Measurements from ENCODE around the gene SETD3. TPM values are rescaled to one million over a fixed set of nuclear protein-coding genes. Genes with fewer than 3 reads are reported as not detected.
A peak's percentile ranks its signal among the peaks of the same experiment; 100 is the strongest.

SETD3 gene
- total RNA-seq, 1 donor from 2014 or later = 43.5 TPM

- DNase-seq (ENCODE audit: low read depth in 2 of 2) = no peak
Observed at GRCh38 chr14:99460793-99461192, 19.9 kb downstream of the SETD3 start.

DNA sequence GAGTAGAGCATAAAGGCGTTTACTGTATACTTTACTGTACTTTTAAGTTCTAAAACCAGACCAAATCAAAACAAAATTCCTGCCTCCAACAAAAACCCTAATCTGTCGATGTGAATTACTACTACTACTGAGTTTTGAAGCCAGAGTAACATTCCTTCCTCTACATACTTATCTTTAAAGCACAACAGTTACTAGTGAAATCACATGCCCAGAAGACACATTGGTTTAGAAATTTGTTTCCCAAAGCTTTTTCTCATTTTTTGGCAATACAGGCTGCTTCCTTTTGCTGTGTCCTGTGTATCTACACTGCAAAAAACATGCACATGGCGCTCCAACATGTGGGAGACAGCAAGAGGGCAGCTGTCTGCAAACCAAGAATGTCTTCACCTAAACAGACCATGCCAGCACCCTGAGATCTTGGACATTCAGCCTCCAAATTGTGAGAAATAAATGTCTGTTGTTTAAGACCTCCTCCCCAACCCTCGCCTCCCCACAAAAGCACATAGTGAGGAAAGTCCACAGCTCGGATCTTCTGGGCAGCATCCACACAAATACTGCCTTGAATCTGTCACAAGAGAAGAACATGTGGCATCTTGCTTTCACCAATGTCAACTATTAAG is 21.1 kb downstream of the SETD3 start:
- no peak for DNase-seq (ENCODE audit: low read depth in 2 of 2)

- DNase-seq (ENCODE audit: low read depth in 2 of 2) = no peak
Observed at GRCh38 chr14:99454246-99454645, 26.4 kb downstream of the SETD3 start.

DNA sequence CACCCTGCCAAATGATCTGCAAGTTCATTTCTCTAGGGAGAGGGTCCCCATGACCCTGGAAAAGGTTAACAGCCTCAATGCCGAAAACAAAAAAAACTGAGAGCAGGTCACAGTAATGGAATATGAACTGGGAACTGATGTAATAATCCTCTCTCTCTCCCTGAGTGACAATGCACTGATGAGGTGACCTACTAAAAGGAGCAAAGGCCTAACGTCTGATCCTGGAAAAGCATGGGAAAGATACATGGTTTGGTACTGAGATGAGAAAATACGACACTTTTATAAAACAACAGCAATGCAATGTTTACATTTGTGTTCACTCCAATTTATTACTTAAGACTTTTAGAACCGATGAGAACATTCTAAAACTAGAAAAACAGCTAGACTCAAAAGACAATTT is 27.7 kb downstream of the SETD3 start:
- DNase-seq (ENCODE audit: low read depth in 2 of 2) = no peak

DNA sequence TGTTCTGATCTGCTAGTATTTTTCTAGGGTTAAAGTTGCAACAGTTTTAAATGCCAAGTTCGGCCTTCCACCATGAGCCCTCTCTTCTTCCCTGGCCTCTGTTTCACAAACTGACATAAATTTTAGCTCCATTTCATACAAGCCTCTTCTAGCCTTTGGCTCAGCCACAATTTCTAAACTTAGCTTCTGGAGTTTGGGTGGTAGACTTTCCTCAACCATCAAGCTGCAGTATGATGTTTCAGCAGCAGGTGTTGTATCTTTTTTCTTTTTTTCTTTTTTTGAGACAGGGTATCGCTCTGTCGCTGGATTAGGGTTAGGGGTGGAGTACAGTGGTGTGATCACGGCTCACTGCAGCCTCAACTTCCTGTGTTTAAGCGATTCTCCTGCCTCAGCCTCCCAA is 29.4 kb downstream of the SETD3 start:
- DNase-seq (ENCODE audit: low read depth in 2 of 2) = no peak

GRCh38 chr14:99450266-99450665 is 30.4 kb downstream of the SETD3 start:
- no peak for DNase-seq (ENCODE audit: low read depth in 2 of 2)

GRCh38 chr14:99447739-99448138 is 32.9 kb downstream of the SETD3 start:
- DNase-seq (ENCODE audit: low read depth in 2 of 2) = no peak

DNA sequence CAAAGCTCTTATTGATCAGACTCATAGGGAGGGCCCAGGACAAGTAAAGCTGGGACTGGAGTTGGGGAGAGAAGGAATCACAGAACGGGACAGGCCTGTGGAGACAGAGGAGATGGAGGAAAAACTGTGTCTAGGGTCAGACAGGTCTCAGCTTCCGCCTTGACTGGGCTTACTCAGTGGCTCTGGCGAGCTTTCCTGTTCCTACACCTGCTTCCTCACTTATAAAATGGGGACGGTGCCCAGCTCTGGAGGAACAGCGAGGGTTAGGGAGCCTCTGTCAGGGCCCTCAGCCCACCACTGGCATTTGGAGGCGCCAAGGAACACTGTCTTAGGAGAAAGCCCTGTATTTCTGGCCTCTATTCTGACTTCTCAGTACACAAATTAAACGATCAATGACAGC is 34.7 kb downstream of the SETD3 start:
- DNase-seq (ENCODE audit: low read depth in 2 of 2) = peak in 1 of 2 donors; percentile 51

- DNase-seq (ENCODE audit: low read depth in 2 of 2) = no peak
Observed at GRCh38 chr14:99441918-99442317, 38.7 kb downstream of the SETD3 start.

DNA sequence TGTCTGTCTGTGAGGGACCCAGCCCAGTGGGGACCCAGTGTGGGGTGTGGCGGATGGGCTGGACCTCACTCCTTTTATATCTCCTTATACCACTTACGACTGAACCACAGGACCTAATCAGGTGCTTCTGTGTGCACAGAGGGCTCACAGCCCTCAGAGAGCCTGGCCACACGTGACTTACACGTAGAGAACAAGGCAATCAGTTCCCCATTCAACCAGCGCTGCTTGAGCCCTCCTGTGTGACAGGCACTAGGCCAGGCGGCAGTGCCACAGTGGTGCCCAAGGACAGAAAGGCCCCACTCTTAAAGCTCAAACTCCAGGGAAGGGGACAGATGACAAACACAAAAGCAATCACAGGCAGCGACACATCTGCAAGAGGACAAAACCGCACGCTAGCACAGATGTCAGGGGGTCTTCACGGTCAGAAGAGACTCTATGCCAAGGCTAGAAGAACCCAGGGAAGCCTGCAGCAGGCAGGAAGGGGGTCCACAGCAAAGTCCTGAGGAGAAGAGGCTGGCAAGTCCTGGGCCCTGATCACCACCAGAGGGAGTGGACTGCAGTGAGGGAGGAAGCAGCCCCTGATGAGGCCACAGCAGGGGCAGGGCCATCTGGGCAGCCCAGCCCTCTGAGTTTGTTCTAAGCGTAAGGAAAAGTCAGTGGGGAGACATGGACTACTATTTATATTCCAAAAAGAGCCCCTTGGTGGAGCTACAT is 39.3 kb downstream of the SETD3 start:
- DNase-seq (ENCODE audit: low read depth in 2 of 2) = no peak

DNA sequence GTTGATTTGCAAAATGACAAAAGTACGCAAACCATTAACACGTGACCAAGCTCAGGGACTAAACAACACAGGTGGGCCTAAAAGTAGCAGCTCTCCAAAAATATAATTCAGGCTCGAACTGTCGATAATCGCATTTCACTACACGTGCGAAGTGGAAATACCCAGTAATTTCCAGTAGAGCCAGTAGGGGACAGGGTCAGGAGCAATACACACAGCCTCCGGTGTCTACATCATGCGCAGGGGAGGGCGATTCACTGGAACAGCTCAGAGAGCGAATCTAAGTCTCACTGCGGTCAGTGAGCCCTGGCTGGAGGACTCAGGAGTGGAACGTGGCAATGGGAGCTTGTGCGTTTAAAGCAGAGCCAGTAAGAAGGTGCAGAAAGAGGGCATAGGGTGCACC is 40.4 kb downstream of the SETD3 start:
- no peak for DNase-seq (ENCODE audit: low read depth in 2 of 2)

DNA sequence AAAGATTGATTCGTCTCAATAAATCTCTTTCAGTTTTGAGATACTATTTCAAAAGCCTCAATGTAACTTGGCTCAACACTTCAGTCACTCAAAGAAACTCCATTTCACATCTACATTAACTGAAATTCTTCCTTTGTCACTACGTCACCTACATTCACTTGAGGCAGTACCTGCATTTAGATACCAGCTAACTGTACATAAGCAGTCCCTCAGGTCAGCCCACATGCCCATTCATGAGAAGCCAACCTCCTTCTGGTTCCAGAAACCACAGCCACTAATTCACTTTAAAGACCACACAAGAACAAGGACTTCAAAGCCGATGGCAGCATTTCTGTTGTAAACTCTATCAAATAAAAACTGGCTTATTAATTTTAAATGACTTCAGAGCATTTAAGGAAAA is 43.0 kb downstream of the SETD3 start:
- DNase-seq (ENCODE audit: low read depth in 2 of 2) = no peak

GRCh38 chr14:99436247-99437180 is 44.1 kb downstream of the SETD3 start:
- DNase-seq (ENCODE audit: low read depth in 2 of 2) = peak; percentile 60 to 63

DNA sequence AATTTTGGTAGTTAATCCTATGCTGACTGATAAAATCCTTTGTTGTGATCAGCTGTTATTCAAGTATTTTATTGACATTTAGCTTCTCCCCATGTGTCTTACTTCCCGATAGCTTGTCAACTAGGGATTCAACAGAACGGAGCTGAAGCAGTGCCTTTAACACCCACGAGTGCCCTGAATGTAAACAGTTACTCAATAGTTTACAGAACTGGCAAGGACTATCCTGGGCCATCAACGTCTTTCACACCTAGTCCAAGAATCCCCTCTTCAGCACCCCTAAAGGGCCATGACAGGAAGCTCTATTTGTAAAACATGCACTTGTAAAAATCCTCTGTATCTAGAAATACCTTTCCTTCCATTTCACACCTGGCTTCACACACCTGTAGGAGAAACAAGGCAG is 45.3 kb downstream of the SETD3 start:
- no peak for DNase-seq (ENCODE audit: low read depth in 2 of 2)

- DNase-seq (ENCODE audit: low read depth in 2 of 2) = no peak
Observed at GRCh38 chr14:99432485-99432884, 48.2 kb downstream of the SETD3 start.

GRCh38 chr14:99431986-99432385 is 48.7 kb downstream of the SETD3 start:
- DNase-seq (ENCODE audit: low read depth in 2 of 2) = no peak

DNA sequence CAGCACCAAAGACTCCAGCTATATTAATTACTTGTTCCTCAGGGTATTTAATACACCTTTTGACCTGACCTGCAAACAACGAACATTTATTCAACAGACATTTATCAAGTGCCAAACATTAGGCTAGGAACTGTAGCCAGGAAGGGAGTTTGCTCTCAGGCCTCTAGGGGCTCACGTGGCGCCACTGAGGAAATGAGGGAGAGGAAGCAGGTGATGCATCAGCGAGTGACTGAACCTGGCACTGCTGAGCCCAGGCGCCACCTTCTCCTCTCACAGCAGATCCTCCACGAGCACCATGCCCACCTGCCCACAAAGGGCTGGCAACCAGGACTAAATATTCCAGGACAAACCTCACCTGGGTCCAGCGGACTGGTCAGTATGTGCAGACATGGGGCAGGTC is 50.2 kb downstream of the SETD3 start:
- peak; percentile 62 to 79 for DNase-seq (ENCODE audit: low read depth in 2 of 2)

GRCh38 chr14:99427632-99428300 is 52.9 kb downstream of the SETD3 start:
- DNase-seq (ENCODE audit: low read depth in 2 of 2) = peak in 1 of 2 donors; percentile 16

DNA sequence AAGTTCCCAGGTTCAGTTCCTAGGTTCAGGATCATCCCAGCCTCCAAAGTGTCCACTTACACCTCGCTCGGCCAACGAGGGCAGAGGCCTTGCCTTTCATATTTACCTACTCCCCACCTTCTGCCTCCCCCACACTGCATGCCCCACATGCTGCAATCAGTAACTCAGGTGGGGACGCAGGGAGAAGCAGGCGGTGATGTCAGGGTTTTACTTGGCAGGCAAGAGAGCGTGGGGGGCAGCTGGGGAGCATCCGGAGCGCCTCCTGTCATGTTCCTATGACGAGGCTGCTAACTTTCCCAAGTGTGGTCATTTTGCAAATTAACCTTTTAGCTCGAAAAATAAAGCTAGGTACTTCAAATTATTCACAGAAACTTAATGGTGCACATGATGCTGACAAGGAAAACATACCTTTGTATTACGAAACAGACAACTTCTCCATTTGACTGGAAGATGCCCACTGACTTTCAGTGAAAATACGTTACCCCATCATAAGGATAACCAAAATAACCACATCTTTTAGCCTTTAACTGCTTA is 53.8 kb downstream of the SETD3 start:
- DNase-seq (ENCODE audit: low read depth in 2 of 2) = no peak

DNA sequence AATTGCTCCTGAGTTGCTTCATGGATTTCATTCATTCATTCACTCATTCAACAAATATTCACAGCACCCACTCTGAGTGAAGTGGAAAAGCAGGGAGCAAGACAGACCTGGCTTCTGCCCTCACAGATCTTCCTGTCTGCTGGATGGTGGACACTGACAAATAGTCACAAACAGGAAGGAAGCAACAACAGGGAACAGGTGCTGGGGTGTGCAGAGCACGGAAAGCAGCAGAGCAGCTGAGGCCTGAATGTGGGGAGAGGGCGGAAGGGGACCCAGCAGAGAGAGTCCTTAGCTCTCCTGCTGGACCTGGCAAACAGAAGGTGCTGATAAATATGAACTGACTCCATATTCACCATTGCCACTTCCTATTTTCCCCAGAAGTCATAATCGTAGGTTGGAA is 54.4 kb downstream of the SETD3 start:
- no peak for DNase-seq (ENCODE audit: low read depth in 2 of 2)

GRCh38 chr14:99425272-99425681 is 55.4 kb downstream of the SETD3 start:
- DNase-seq (ENCODE audit: low read depth in 2 of 2) = no peak
